ENCODE data around the gene SDK1.

The SDK1 gene

DNA sequence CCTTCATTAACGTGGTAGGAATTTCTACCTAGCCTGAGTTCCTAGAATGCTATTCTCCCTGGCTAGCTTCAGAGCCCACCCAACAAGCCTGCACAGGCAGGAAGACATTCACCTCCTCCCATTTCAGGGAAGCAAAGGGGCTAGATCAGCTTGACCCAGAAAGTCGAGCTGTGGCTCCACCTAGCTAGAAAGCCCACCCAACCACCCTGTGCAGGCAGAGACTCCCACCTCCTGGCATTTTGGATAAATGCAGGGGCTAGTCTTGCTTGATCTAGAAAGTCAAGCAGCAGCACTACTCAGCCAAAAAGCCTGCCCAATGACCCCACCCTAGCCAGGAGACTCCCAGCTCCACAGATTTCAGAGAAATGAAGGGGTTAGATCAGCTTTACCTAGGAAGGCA lies 479.5 kb downstream of the SDK1 start:
- no peak for DNase-seq
- no peaks in the 10 kb centered on the region for H3K27me3 ChIP-seq (ENCODE audit: insufficient read depth, low read depth, severe bottlenecking)
- TF ChIP-seq CTCF (IDR thresholded peaks at IDR 0.05; ENCODE audit: low read depth, low read length) = no peak

GRCh38 chr7:3781607-3782006 lies 480.6 kb downstream of the SDK1 start:
- DNase-seq = no peak
- peaks cover 18% of the 10 kb centered on the region for H3K9me3 ChIP-seq (ENCODE audit: severe bottlenecking)
- no peak overlapping the region for H3K4me3 ChIP-seq (ENCODE audit: low read depth, low read length)
- H3K27ac ChIP-seq = no peak overlapping the region
- no peaks in the 10 kb centered on the region for H3K27me3 ChIP-seq (ENCODE audit: insufficient read depth, low read depth, severe bottlenecking)
- no peak for TF ChIP-seq CTCF (IDR thresholded peaks at IDR 0.05; ENCODE audit: low read depth, low read length)
- H3K36me3 ChIP-seq = no peaks in the 10 kb centered on the region; the same call in 1 of the 2 replicates

More for the DNA sequence above, 479.5 kb downstream of the SDK1 start:
- H3K9me3 ChIP-seq (ENCODE audit: severe bottlenecking) = peaks cover 18% of the 10 kb centered on the region
- H3K27ac ChIP-seq = no peak overlapping the region
- H3K36me3 ChIP-seq = no peaks in the 10 kb centered on the region; the same call in 1 of the 2 replicates
- H3K4me3 ChIP-seq (ENCODE audit: low read depth, low read length) = no peak overlapping the region

DNA sequence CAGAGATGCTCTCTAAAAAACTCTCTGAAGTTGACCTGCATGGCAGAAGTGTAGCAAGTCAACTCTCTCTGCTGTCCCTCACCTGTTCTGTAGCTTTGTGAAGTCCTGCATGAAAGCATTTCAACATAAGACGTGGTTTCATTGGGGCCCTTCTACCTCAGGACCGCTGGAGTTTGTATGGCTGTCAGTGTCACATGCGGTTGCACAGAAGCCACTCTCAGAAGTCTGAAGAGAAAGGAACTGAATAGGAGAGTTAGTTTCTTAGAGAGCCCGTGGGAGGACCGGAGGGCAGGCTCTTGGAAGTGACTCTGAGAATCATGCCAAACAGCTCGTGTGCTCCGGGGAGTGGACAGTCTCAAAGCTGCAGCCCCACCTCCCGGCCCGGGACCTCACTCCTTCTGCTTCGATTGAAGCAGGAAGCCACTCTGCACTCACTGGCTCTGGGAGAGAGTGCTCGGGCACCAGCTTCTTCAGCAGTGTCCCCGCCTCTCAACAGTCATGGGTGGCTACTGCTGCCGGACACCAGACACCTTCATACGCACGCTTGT lies 486.7 kb downstream of the SDK1 start:
- H3K27me3 ChIP-seq (ENCODE audit: insufficient read depth, low read depth, severe bottlenecking) = no peaks in the 10 kb centered on the region
- no peaks in the 10 kb centered on the region for H3K36me3 ChIP-seq
- H3K9me3 ChIP-seq (ENCODE audit: severe bottlenecking) = no peaks in the 10 kb centered on the region
- H3K4me3 ChIP-seq (ENCODE audit: low read depth, low read length) = no peak overlapping the region
- no peak for TF ChIP-seq CTCF (IDR thresholded peaks at IDR 0.05; ENCODE audit: low read depth, low read length)
- H3K27ac ChIP-seq = no peak overlapping the region
- DNase-seq = no peak

DNA sequence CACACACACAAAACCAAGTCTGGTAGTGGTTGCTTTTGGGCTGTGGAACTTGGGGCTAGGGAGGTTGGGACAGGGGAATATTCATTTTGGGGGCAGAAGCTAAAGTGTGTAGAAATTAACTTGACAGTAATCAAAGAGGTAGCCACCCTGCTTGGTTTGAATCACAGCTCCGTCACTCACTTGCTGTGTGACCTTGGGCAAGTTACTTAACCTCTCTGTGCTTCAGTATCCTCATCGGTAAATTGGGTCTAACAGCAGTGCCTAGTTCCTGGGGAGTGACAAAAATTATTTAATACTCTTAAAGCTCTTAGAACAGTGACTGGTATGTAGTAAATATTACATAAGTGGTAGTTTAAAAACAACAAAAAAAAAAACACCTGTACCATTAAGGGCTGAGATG lies 489.8 kb downstream of the SDK1 start:
- H3K27ac ChIP-seq = no peak overlapping the region
- no peaks in the 10 kb centered on the region for H3K36me3 ChIP-seq
- DNase-seq = no peak
- H3K27me3 ChIP-seq (ENCODE audit: insufficient read depth, low read depth, severe bottlenecking) = no peaks in the 10 kb centered on the region
- no peak for TF ChIP-seq CTCF (IDR thresholded peaks at IDR 0.05; ENCODE audit: low read depth, low read length)
- no peak overlapping the region for H3K4me3 ChIP-seq (ENCODE audit: low read depth, low read length)
- H3K9me3 ChIP-seq (ENCODE audit: severe bottlenecking) = no peaks in the 10 kb centered on the region

- Histone ChIP-seq H3K9me3 (ENCODE audit: severe bottlenecking) (no peaks in the 10 kb centered on the region), H3K4me3 (ENCODE audit: low read depth, low read length) (no peak overlapping the region), H3K27ac (no peak overlapping the region), H3K27me3 (ENCODE audit: insufficient read depth, low read depth, severe bottlenecking) (no peaks in the 10 kb centered on the region), H3K36me3 (no peaks in the 10 kb centered on the region)
- DNase-seq = peak; percentile 9
- TF ChIP-seq CTCF (IDR thresholded peaks at IDR 0.05; ENCODE audit: low read depth, low read length) = no peak
These were observed 490.3 kb downstream of the SDK1 start for GRCh38 chr7:3791327-3791726.

DNA sequence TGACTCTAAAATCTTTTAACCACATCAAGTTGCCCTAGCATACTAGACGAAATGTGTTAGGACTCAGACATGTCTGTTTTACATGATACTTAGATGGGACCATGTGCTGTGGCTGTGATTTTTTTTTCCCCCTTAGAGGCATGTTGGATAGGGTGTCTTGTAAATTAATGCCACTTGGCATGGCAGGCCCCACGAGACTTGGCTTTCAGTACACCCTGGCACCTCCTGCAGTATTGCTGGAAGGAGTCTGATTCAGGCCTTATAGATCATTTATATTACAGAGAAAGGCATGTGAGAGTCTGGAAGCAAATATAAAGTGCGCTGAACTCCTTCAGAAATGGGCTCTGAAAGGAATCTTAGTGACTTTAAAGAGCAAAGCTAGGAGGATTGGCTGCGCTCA lies 494.1 kb downstream of the SDK1 start:
- Histone ChIP-seq H3K36me3 (no peaks in the 10 kb centered on the region), H3K27me3 (ENCODE audit: insufficient read depth, low read depth, severe bottlenecking) (no peaks in the 10 kb centered on the region), H3K9me3 (ENCODE audit: severe bottlenecking) (no peaks in the 10 kb centered on the region), H3K27ac (no peak overlapping the region), H3K4me3 (ENCODE audit: low read depth, low read length) (no peak overlapping the region)
- no peak for TF ChIP-seq CTCF (IDR thresholded peaks at IDR 0.05; ENCODE audit: low read depth, low read length)
- DNase-seq = no peak
